Natural killer cell (primary cell): ENCODE data around the gene CFAP99. TPM values are rescaled to one million over a fixed set of nuclear protein-coding genes. Genes with fewer than 3 reads are reported as not detected.

ENCODE experiments used
- ATAC-seq, 3 donors: fragments of 150-1000 bp in 2 of 3; fragments of 200-7000 bp in 1 of 3; cut with Tn5 transposase; 1 replicate in 1 of 3; 2 replicates in 2 of 3; pipeline ENCODE4 v1.10.0; 2021; ENCODE audit warnings: mild to moderate bottlenecking in 2 of 3, moderate library complexity in 2 of 3
- DNase-seq, 2 donors: peaks; one replicate each; pipeline versions ENCODE4 v3.0.0 to v3.0.0-alpha.2; 2013 to 2021; ENCODE audit warnings: mixed read lengths in 1 of 2
- H3K27ac ChIP-seq: one replicate; pipeline ENCODE4 v1.5.1; 2013; ENCODE audit warnings: mild to moderate bottlenecking, low read length
- H3K27me3 ChIP-seq: one replicate; pipeline ENCODE4 v1.6.1; 2013; ENCODE audit warnings: low read length; ENCODE audit not compliant: control insufficient read depth, insufficient read depth
- H3K36me3 ChIP-seq: one replicate; pipeline ENCODE4 v1.6.1; 2013; ENCODE audit warnings: low read length; ENCODE audit not compliant: control insufficient read depth, insufficient read depth
- H3K4me1 ChIP-seq: one replicate; pipeline ENCODE4 v1.6.1; 2013; ENCODE audit warnings: low read length; ENCODE audit not compliant: control insufficient read depth, insufficient read depth
- H3K4me3 ChIP-seq: one replicate; pipeline ENCODE4 v1.5.1; 2013; ENCODE audit warnings: low read length
- H3K9me3 ChIP-seq: one replicate; pipeline ENCODE4 v1.6.1; 2013; ENCODE audit warnings: low read length; ENCODE audit not compliant: control insufficient read depth, insufficient read depth
- H3K27ac Mint-ChIP-seq, 2 donors: one replicate each; pipeline ENCODE4 v1.8.0; 2022; ENCODE audit warnings: mild to moderate bottlenecking in 2 of 2, mixed read lengths in 2 of 2, moderate library complexity in 1 of 2
- H3K27me3 Mint-ChIP-seq, 2 donors: one replicate each; pipeline ENCODE4 v1.8.0; 2022; ENCODE audit warnings: low read depth in 2 of 2, mixed read lengths in 2 of 2
- H3K36me3 Mint-ChIP-seq: one replicate; pipeline ENCODE4 v1.8.0; 2022; ENCODE audit warnings: mixed read lengths
- H3K4me1 Mint-ChIP-seq, 2 donors: one replicate each; pipeline ENCODE4 v1.8.0; 2022; ENCODE audit warnings: mixed read lengths in 2 of 2
- H3K4me3 Mint-ChIP-seq: one replicate; pipeline ENCODE4 v1.8.0; 2022; ENCODE audit warnings: mild to moderate bottlenecking, moderate library complexity, mixed read lengths
- H3K9me3 Mint-ChIP-seq, 2 donors: one replicate each; pipeline ENCODE4 v1.8.0; 2022; ENCODE audit warnings: mixed read lengths in 2 of 2
- WGBS: methylation state at CpG from one replicate; pipeline ENCODE4 v1.1.7; 2013; ENCODE audit warnings: missing lambda C conversion rate; ENCODE audit not compliant: insufficient coverage; 5-methylcytosine and 5-hydroxymethylcytosine counted together
- intact Hi-C: fragments of 100-400 bp; cut with micrococcal nuclease; formaldehyde crosslinking; loops from one replicate; pipeline ENCODE4 v1.14.2; 2022
- total RNA-seq, 4 donors: library from RNA; stranded (reverse); fragments of 120-200 nt in 1 of 4; gene quantifications; one replicate each; pipeline versions ENCODE4 v1.2.3 to v1.2.4, GENCODE V29; 2013 to 2022
- TF ChIP-seq, protein P1 (sequence below): fragments of 200-600 bp; IDR thresholded peaks from one replicate; pipeline ENCODE4 v1.8.0; 2022; ENCODE audit warnings: antibody characterized with exemption

Gene CFAP99
- total RNA-seq, 3 donors from 2014 or later (not counting 1 experiment from before 2014, with no cell fraction given) = not detected

DNA sequence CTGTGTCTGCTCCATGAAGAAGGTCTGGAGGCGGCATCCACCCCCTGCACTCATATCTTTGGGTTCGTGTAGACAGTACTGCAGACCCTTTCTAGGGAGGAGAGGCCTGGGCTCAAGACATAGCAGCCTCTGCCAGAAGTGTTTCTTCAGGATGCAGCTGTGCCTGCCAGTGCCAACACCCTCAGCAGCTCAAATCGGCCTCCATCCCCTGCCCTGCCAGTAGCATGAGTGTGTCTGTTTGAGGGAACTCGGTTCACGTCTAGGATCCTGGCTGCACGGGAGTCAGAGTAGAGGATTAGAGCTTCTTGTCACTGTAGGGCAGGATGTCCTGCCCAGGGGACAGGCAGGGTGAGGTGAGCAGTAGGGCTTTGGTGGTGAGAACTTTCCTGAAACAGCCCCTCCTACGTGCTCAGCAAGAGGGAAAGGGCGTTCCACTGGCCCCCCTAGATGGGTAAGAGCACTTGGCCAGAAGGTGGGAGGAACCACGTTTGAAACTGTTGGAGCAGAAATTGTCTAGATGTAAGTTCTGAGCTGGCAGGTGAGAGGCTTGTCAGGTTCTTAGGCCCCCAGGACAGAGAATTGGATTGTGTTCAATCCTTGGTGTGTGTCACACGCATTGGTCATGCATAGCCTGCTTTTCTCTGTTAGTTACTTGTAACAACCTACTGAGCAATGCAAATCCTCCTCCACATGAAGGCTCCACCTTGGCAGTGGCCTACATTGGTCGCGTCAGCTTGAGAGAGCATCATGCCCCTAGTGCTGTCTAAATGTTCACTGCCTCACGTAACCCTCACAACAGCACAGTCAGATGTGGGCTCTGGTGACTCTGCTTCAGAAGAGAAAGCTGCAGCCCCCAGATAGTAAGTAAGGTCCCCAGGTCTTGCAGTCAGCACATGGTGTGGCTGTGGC is 91.8 kb downstream of the CFAP99 start:
- Histone ChIP-seq H3K36me3 (peaks cover 66% of the 10 kb centered on the region), H3K27me3 (no peaks in the 10 kb centered on the region), H3K27ac (peak overlapping the region; percentile 16), H3K4me1 (peaks cover 24% of the 10 kb centered on the region), H3K9me3 (no peaks in the 10 kb centered on the region), H3K4me3 (no peak overlapping the region)
- Mint-ChIP-seq H3K9me3 (no peaks in the 10 kb centered on the region), H3K4me1 (peaks cover 13 to 22% of the 10 kb centered on the region in 2 donors), H3K36me3 (no peaks in the 10 kb centered on the region), H3K4me3 (no peak overlapping the region), H3K27me3 (no peaks in the 10 kb centered on the region), H3K27ac (peak overlapping the region; percentile 62 to 70)
- intact Hi-C loops = no loop called here
- 90% methylated on average over 13 of the region's 13 CpGs for WGBS
- ATAC-seq = no peak
- TF ChIP-seq, protein P1, sequence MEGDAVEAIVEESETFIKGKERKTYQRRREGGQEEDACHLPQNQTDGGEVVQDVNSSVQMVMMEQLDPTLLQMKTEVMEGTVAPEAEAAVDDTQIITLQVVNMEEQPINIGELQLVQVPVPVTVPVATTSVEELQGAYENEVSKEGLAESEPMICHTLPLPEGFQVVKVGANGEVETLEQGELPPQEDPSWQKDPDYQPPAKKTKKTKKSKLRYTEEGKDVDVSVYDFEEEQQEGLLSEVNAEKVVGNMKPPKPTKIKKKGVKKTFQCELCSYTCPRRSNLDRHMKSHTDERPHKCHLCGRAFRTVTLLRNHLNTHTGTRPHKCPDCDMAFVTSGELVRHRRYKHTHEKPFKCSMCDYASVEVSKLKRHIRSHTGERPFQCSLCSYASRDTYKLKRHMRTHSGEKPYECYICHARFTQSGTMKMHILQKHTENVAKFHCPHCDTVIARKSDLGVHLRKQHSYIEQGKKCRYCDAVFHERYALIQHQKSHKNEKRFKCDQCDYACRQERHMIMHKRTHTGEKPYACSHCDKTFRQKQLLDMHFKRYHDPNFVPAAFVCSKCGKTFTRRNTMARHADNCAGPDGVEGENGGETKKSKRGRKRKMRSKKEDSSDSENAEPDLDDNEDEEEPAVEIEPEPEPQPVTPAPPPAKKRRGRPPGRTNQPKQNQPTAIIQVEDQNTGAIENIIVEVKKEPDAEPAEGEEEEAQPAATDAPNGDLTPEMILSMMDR = no peak
- no peak for DNase-seq

DNA sequence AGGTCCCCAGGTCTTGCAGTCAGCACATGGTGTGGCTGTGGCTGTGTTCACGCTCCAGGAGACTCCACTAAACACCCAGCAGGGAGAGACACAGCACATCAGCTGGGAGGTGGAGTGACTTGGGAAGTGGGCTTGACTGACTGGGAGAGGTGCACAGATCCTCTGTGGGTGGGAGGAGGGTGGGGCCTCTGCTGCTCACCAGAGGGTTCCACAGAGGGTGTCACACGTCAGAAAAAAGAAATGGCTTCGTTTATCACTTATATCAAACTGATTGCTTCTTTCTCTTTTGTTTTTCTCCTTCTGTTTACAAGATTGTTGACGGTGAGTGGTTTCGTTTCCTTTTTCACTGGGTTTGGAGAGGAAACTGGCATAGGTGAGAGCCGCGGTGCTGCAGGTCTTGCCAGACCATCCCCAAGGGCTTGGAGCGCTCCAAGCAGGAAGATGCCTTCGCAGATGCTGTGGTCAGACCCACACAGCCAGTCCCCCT is 92.9 kb downstream of the CFAP99 start:
- H3K36me3 ChIP-seq = peaks cover 72% of the 10 kb centered on the region
- H3K27ac ChIP-seq = peak overlapping the region; percentile 63
- peaks cover 24% of the 10 kb centered on the region for H3K4me1 ChIP-seq
- Mint-ChIP-seq H3K4me1 (peaks cover 9 to 18% of the 10 kb centered on the region in 2 donors), H3K4me3 (peak overlapping the region; percentile 3), H3K27ac (peak overlapping the region; percentile 86), H3K27me3 (no peaks in the 10 kb centered on the region), H3K36me3 (no peaks in the 10 kb centered on the region), H3K9me3 (no peaks in the 10 kb centered on the region)
- DNase-seq = peak in 1 of 2 donors; percentile 47
- no peaks in the 10 kb centered on the region for H3K27me3 ChIP-seq
- TF ChIP-seq, protein P1 = no peak
- WGBS = 60% methylated on average over 7 of the region's 9 CpGs
- no peak overlapping the region for H3K4me3 ChIP-seq
- peak; percentile 34 to 56 (median 48) for ATAC-seq
- no peaks in the 10 kb centered on the region for H3K9me3 ChIP-seq
- intact Hi-C loops = no loop called here

Other genes with a start within 250 kb of the CFAP99 start
- 10 to 100 TPM; 38.0 to 50.3 (median 49.4) TPM for gene HAUS3, start 176.8 kb upstream of the CFAP99 start, total RNA-seq
- 1 to 10 TPM; 2.6 to 6.9 (median 3.3) TPM for gene POLN, start 176.8 kb upstream of the CFAP99 start, total RNA-seq
- 100 to 1,000 TPM; 141 to 172 (median 166) TPM for gene MXD4, start 156.8 kb upstream of the CFAP99 start, total RNA-seq
- 100 to 1,000 TPM in 2 of 3 donors, 10 to 100 TPM in 1; 85.4 to 107 (median 104) TPM for gene ZFYVE28, start 310 bp upstream of the CFAP99 start, total RNA-seq
- 100 to 1,000 TPM; 103 to 130 (median 123) TPM for gene RNF4, start 50.2 kb downstream of the CFAP99 start, total RNA-seq
- 10 to 100 TPM; 39.4 to 49.3 (median 48.1) TPM for gene FAM193A, start 117.7 kb downstream of the CFAP99 start, total RNA-seq